ENCODE data around the gene ADGRL3.

Gene ADGRL3

GRCh38 chr4:61772126-61772525 is 572.0 kb downstream of the ADGRL3 start:
- ATAC-seq (replicated peaks) (no peak), DNase-seq (no peak)
- Mint-ChIP-seq H3K36me3 (no peaks in the 10 kb centered on the region), H3K27ac (no peak overlapping the region), H3K4me1 (no peaks in the 10 kb centered on the region), H3K4me3 (no peak overlapping the region), H3K27me3 (no peaks in the 10 kb centered on the region), H3K9me3 (peaks cover 8 to 12% of the 10 kb centered on the region in 2 donors)

GRCh38 chr4:61773655-61774245 is 573.6 kb downstream of the ADGRL3 start:
- no peak for DNase-seq
- no peaks in the 10 kb centered on the region for H3K36me3 Mint-ChIP-seq
- no peaks in the 10 kb centered on the region for H3K27me3 Mint-ChIP-seq
- no peak for ATAC-seq (replicated peaks)
- H3K4me3 Mint-ChIP-seq = no peak overlapping the region
- H3K4me1 Mint-ChIP-seq = no peaks in the 10 kb centered on the region
- H3K27ac Mint-ChIP-seq = no peak overlapping the region
- H3K9me3 Mint-ChIP-seq = peaks cover under 1 to 4% of the 10 kb centered on the region in 2 donors

DNA sequence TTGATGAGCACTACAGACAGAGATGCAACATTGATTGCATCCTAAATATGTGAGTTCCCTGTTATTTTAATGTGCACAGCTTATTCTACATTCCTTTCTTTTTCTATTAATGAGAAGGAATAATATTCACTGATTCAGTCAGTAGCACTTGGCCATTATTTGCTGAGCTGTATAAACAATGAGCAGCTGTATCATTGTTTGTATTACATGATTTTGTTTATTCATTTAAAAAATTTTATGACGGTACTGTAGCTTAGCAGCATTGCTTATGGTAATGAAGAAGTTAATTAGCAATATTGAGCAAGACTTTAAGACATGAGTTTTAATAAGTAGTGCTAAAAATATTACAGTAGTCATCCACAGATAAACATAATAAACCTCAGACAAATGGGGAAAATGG is 582.0 kb downstream of the ADGRL3 start:
- no peak for DNase-seq

DNA sequence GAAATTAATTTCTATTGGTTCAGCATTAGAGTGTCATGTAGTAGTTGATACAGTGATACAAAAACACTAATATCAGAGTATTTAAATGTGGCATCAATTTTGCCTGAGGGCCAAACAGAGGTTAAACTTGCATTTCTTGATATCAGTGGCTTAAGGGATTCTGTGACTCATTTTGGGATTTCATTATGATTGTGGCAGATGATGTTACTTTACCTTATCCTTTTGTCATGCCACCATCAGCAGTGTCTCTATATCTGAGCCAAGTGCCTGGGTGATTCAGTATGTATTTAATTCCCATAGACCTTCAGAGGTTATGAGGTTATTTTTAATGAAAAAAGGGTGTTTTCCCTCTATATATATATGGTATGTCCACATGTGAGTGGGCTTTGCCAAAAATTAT is 582.9 kb downstream of the ADGRL3 start:
- no peak for DNase-seq
- H3K36me3 Mint-ChIP-seq = no peaks in the 10 kb centered on the region
- no peaks in the 10 kb centered on the region for H3K4me1 Mint-ChIP-seq
- H3K9me3 Mint-ChIP-seq = peaks cover 0 to 4% of the 10 kb centered on the region in 2 donors
- peak; percentile 52 to 64 for ATAC-seq (replicated peaks)
- H3K27me3 Mint-ChIP-seq = no peaks in the 10 kb centered on the region
- H3K4me3 Mint-ChIP-seq = no peak overlapping the region
- no peak overlapping the region for H3K27ac Mint-ChIP-seq

More for the DNA sequence above, 582.0 kb downstream of the ADGRL3 start:
- no peak overlapping the region for H3K4me3 Mint-ChIP-seq
- H3K27ac Mint-ChIP-seq = no peak overlapping the region
- H3K27me3 Mint-ChIP-seq = no peaks in the 10 kb centered on the region
- no peak for ATAC-seq (replicated peaks)
- H3K36me3 Mint-ChIP-seq = no peaks in the 10 kb centered on the region
- peaks cover 0 to 4% of the 10 kb centered on the region in 2 donors for H3K9me3 Mint-ChIP-seq
- H3K4me1 Mint-ChIP-seq = no peaks in the 10 kb centered on the region

- ATAC-seq (replicated peaks) (no peak), DNase-seq (no peak)
- H3K9me3 Mint-ChIP-seq = peaks cover 4 to 6% of the 10 kb centered on the region in 2 donors
- no peak overlapping the region for H3K27ac Mint-ChIP-seq
- H3K36me3 Mint-ChIP-seq = no peaks in the 10 kb centered on the region
- no peaks in the 10 kb centered on the region for H3K4me1 Mint-ChIP-seq
- no peak overlapping the region for H3K4me3 Mint-ChIP-seq
- H3K27me3 Mint-ChIP-seq = no peaks in the 10 kb centered on the region
Measured at GRCh38 chr4:61785761-61786160, 585.6 kb downstream of the ADGRL3 start.

GRCh38 chr4:61786211-61786610 is 586.1 kb downstream of the ADGRL3 start:
- Mint-ChIP-seq H3K27ac (no peak overlapping the region), H3K4me1 (no peaks in the 10 kb centered on the region), H3K27me3 (no peaks in the 10 kb centered on the region), H3K36me3 (no peaks in the 10 kb centered on the region), H3K4me3 (no peak overlapping the region), H3K9me3 (peaks cover 7% of the 10 kb centered on the region in 2 donors)
- ATAC-seq (replicated peaks) (no peak), DNase-seq (no peak)

GRCh38 chr4:61795998-61796397 is 595.9 kb downstream of the ADGRL3 start:
- no peak overlapping the region for H3K27ac Mint-ChIP-seq
- no peak for ATAC-seq (replicated peaks)
- H3K36me3 Mint-ChIP-seq = no peaks in the 10 kb centered on the region
- no peak overlapping the region for H3K4me3 Mint-ChIP-seq
- H3K4me1 Mint-ChIP-seq = no peaks in the 10 kb centered on the region
- H3K27me3 Mint-ChIP-seq = no peaks in the 10 kb centered on the region
- DNase-seq = no peak
- peaks cover 9 to 10% of the 10 kb centered on the region in 2 donors for H3K9me3 Mint-ChIP-seq

- Mint-ChIP-seq H3K4me3 (no peak overlapping the region), H3K9me3 (peaks cover 0 to 4% of the 10 kb centered on the region in 2 donors), H3K4me1 (no peaks in the 10 kb centered on the region), H3K27me3 (no peaks in the 10 kb centered on the region), H3K27ac (no peak overlapping the region), H3K36me3 (no peaks in the 10 kb centered on the region)
- DNase-seq = no peak
- no peak for ATAC-seq (replicated peaks)
Measured at GRCh38 chr4:61799794-61800193, 599.7 kb downstream of the ADGRL3 start.

GRCh38 chr4:61805227-61805626 is 605.1 kb downstream of the ADGRL3 start:
- DNase-seq (no peak), ATAC-seq (replicated peaks) (no peak)
- Mint-ChIP-seq H3K27me3 (no peaks in the 10 kb centered on the region), H3K27ac (no peak overlapping the region), H3K4me1 (no peaks in the 10 kb centered on the region), H3K9me3 (peaks cover 0 to 6% of the 10 kb centered on the region in 2 donors), H3K36me3 (no peaks in the 10 kb centered on the region), H3K4me3 (no peak overlapping the region)

- no peaks in the 10 kb centered on the region for H3K27me3 Mint-ChIP-seq
- no peak overlapping the region for H3K4me3 Mint-ChIP-seq
- no peaks in the 10 kb centered on the region for H3K4me1 Mint-ChIP-seq
- H3K9me3 Mint-ChIP-seq = peaks cover 0 to 6% of the 10 kb centered on the region in 2 donors
- ATAC-seq (replicated peaks) (no peak), DNase-seq (no peak)
- no peaks in the 10 kb centered on the region for H3K36me3 Mint-ChIP-seq
- H3K27ac Mint-ChIP-seq = no peak overlapping the region
Measured at GRCh38 chr4:61805979-61806378, 605.9 kb downstream of the ADGRL3 start.

DNA sequence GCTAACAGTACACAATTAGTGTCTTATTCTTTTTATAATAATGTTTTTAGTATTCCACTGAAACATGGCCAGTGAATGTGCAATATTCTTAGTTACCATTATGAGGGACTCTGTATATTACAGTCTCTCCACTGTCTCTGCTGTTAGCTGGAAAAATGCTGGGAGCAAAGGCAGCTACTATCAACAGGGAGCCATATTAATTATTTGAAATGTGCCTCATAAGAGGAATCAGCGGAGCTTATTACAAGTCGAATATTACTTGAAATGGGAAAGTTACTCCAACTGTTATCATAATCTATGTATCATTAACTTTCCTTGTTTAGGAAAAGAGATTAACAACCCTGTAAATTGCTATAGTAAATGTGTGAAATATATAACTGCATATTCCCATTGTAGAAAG is 612.0 kb downstream of the ADGRL3 start:
- Mint-ChIP-seq H3K9me3 (peaks cover 0 to 8% of the 10 kb centered on the region in 2 donors), H3K27ac (no peak overlapping the region), H3K4me1 (no peaks in the 10 kb centered on the region), H3K27me3 (no peaks in the 10 kb centered on the region), H3K36me3 (no peaks in the 10 kb centered on the region), H3K4me3 (no peak overlapping the region)
- ATAC-seq (replicated peaks) (no peak), DNase-seq (no peak)

DNA sequence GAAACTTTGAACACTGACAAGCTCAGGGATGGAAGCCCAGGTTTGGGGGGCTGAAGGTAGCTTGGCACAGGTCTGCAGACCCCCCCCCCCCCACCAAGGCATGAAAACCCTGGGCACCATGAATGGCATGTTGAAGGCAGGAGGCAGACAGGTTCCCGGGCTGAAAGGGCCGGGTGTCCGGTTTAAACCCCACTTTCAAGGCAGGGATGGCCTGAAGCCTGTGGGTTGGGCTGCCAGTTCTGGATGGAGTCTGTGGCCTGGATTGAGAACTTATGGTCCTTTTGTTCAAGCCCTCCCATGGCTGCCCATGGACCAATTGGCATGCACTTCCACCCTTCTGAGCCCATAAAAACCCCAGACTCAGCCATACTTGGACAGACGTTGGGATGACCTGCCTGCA is 616.9 kb downstream of the ADGRL3 start:
- no peak for ATAC-seq (replicated peaks)
- H3K27me3 Mint-ChIP-seq = no peaks in the 10 kb centered on the region
- H3K9me3 Mint-ChIP-seq = peaks cover 0 to 6% of the 10 kb centered on the region in 2 donors
- no peaks in the 10 kb centered on the region for H3K4me1 Mint-ChIP-seq
- H3K27ac Mint-ChIP-seq = no peak overlapping the region
- DNase-seq = no peak
- no peak overlapping the region for H3K4me3 Mint-ChIP-seq
- no peaks in the 10 kb centered on the region for H3K36me3 Mint-ChIP-seq

DNA sequence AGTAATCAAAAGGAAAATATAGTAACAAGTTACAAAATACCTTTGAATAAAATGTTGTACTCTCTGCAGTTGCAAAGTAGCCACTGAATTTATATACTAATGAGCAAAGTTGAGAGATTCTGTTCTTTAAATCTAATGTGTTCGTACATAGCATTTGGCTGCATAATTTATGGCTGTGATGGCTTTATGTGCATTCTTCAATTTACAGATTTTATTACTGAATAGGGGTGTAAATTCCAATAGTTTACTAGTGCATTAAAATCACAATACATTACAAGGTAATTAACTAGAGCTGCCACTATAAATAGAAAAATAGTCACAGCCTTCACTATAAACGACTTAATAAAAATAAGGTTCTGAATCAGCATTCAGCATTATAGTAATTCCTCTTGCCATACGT is 620.0 kb downstream of the ADGRL3 start:
- no peak for ATAC-seq (replicated peaks)

DNA sequence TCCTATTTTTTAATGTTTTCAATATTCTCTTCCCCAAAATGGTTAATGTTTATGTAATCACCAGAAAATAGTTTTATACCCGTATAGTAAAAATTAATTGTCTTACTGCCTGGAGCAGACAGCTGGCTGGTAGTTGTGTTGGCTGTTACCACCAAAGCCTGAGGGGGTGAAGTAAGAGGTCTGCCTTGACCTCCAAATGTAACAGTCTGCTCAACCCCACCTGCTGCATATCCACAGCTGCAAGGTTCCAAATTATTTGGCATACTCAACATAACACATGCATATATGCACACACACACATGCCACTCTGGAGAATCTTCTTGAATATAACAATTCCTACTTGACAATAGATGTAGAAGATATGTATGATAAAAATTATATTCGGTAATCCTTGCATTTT is 624.3 kb downstream of the ADGRL3 start:
- no peaks in the 10 kb centered on the region for H3K36me3 Mint-ChIP-seq
- no peaks in the 10 kb centered on the region for H3K27me3 Mint-ChIP-seq
- no peaks in the 10 kb centered on the region for H3K4me1 Mint-ChIP-seq
- no peaks in the 10 kb centered on the region for H3K9me3 Mint-ChIP-seq
- no peak for DNase-seq
- ATAC-seq (replicated peaks) = no peak
- no peak overlapping the region for H3K4me3 Mint-ChIP-seq
- no peak overlapping the region for H3K27ac Mint-ChIP-seq

More for the DNA sequence above, 620.0 kb downstream of the ADGRL3 start:
- Mint-ChIP-seq H3K27me3 (no peaks in the 10 kb centered on the region), H3K4me1 (no peaks in the 10 kb centered on the region), H3K27ac (no peak overlapping the region), H3K9me3 (peaks cover 0 to 5% of the 10 kb centered on the region in 2 donors), H3K4me3 (no peak overlapping the region), H3K36me3 (no peaks in the 10 kb centered on the region)
- no peak for DNase-seq

DNA sequence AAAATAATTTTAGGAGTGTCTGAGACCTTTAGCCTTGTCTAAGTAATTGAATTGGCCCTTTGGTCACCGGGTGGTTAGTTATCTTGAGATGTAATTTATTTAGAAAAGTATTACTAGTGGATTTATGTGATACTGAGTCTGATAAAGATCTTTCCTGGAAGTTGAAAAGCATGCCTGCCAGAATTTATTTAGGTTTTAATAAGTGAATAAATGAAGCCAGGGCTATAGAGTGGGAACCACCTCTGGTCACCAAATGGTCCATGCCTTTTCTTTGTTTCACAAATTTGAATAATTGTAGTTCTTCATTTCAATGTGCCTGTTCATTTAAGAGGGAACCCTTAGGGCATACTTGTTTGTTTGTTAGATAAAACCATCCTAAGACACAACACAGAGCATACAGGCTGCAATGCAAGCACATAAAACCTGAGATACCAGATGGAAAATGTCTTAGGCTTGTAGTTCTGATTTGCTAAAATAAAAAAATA is 627.8 kb downstream of the ADGRL3 start:
- ATAC-seq (replicated peaks) = no peak
- Mint-ChIP-seq H3K4me1 (no peaks in the 10 kb centered on the region), H3K4me3 (no peak overlapping the region), H3K36me3 (no peaks in the 10 kb centered on the region), H3K27me3 (no peaks in the 10 kb centered on the region), H3K27ac (no peak overlapping the region), H3K9me3 (no peaks in the 10 kb centered on the region)
- DNase-seq = no peak

GRCh38 chr4:61828960-61829359 is 628.8 kb downstream of the ADGRL3 start:
- Mint-ChIP-seq H3K9me3 (peaks cover 0 to 2% of the 10 kb centered on the region in 2 donors), H3K4me3 (no peak overlapping the region), H3K4me1 (no peaks in the 10 kb centered on the region), H3K27me3 (no peaks in the 10 kb centered on the region), H3K27ac (no peak overlapping the region), H3K36me3 (no peaks in the 10 kb centered on the region)
- DNase-seq = no peak
- ATAC-seq (replicated peaks) = no peak

All from stimulated activated naive B cell treated with anti-CD40 and anti-IgM and Interleukin-4, amounts not matched to agents 10 μg/mL and 1 μg/mL and 100 μg/mL, for 72 hours (primary cell).